NCI-H1092 treated with DMSO at 0.1 percent for 48 hours (cell line): ENCODE results near the gene PTPRN2.
"Not testable (repeated sequence)": the region's sequence is repeated elsewhere in the genome, so short reads cannot be mapped to it uniquely, and the experiment has no call there.

ENCODE experiments used
- DNase-seq: peaks from one replicate; lab custom pipeline; 2025; lab: John Stamatoyannopoulos, UW

PTPRN2 gene

GRCh38 chr7:157563467-157564135 is 1024.0 kb downstream of the PTPRN2 start:
- DNase-seq: not testable (repeated sequence)

GRCh38 chr7:157562522-157563398 is 1024.9 kb downstream of the PTPRN2 start:
- not testable (repeated sequence) for DNase-seq

GRCh38 chr7:157561816-157562410 is 1025.7 kb downstream of the PTPRN2 start:
- DNase-seq: no peak

GRCh38 chr7:157561523-157561785 is 1026.2 kb downstream of the PTPRN2 start:
- no peak for DNase-seq

- DNase-seq: no peak
Measured at GRCh38 chr7:157560710-157561522, 1026.7 kb downstream of the PTPRN2 start.

- DNase-seq: no peak
Measured at GRCh38 chr7:157560258-157560654, 1027.4 kb downstream of the PTPRN2 start.

GRCh38 chr7:157559596-157560257 is 1027.9 kb downstream of the PTPRN2 start:
- no peak for DNase-seq

GRCh38 chr7:157558875-157559595 is 1028.6 kb downstream of the PTPRN2 start:
- DNase-seq: no peak

GRCh38 chr7:157558516-157558874 is 1029.1 kb downstream of the PTPRN2 start:
- DNase-seq: no peak

GRCh38 chr7:157558061-157558460 is 1029.6 kb downstream of the PTPRN2 start:
- no peak for DNase-seq

GRCh38 chr7:157557263-157557662 is 1030.4 kb downstream of the PTPRN2 start:
- DNase-seq: no peak

GRCh38 chr7:157556642-157556944 is 1031.0 kb downstream of the PTPRN2 start:
- DNase-seq: no peak

- no peak for DNase-seq
Measured at GRCh38 chr7:157555944-157556641, 1031.5 kb downstream of the PTPRN2 start.

GRCh38 chr7:157555313-157555712 is 1032.3 kb downstream of the PTPRN2 start:
- DNase-seq: no peak

- DNase-seq: no peak
Measured at GRCh38 chr7:157554393-157555238, 1033.0 kb downstream of the PTPRN2 start.

- no peak for DNase-seq
Measured at GRCh38 chr7:157553256-157553655, 1034.4 kb downstream of the PTPRN2 start.

GRCh38 chr7:157552295-157552993 is 1035.2 kb downstream of the PTPRN2 start:
- DNase-seq: no peak

GRCh38 chr7:157551325-157552070 is 1036.1 kb downstream of the PTPRN2 start:
- no peak for DNase-seq
